Measurements from ENCODE around the gene BDH1.

Gene BDH1

DNA sequence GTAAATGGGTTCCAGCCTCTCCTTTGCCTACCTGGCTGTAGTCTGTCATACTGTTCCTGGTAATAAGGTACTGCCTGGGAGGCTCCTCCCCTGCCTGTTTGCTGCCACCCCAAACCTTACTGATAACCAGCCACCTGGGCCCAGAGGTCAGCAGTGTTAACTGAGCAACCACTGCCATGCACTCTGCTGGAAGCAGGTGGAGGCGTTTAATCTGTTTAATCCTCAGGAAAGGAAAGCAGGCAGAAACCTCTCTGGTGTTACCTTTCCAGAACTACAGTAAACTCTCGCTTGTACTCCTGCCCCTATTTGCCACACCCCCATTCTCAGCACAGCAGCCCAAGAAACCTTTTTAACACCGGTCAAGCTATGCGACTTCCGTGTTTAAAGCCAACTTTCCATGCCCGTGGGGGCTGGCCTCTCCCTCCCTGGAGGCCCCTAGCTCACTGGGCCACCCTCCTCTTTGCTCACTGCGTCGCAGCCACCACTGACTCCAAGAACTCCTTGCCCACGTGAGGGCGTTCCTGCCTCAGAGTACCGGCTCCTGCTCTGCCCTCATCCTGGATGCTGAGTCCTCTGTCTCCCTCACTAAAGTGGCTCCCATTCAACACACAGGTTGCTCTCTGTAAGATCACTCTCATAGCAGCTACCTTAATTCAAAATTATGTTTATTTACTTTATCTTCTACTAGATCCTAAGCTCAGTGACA, 8.3 kb downstream of the BDH1 start:
- DNase-seq (ENCODE audit: low spot score) = no peak

GRCh38 chr3:197546307-197547085, 9.3 kb downstream of the BDH1 start:
- DNase-seq (ENCODE audit: low spot score) = no peak

DNA sequence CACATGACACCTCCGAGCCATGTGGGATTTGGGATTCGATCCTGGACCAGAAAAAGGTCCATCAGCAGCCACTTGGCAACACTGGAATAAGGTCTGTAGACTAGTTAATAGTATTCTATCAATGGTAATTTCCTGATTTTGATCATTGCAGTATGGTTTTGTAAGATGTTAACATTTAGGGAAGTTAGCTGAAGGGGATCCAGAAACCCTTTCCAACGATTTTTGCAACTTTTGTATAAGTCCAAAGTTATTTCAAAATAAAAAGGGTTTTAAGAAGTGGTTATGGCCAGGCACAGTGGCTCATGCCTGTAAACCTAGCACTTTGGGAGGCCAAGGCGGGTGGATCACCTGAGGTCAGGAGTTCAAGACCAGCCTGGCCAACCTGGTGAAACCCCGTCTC, 10.2 kb downstream of the BDH1 start:
- no peak for DNase-seq (ENCODE audit: low spot score)

GRCh38 chr3:197545101-197545500, 10.7 kb downstream of the BDH1 start:
- DNase-seq (ENCODE audit: low spot score) = no peak

GRCh38 chr3:197542741-197543454, 12.9 kb downstream of the BDH1 start:
- DNase-seq (ENCODE audit: low spot score) = no peak

GRCh38 chr3:197541756-197542539, 13.8 kb downstream of the BDH1 start:
- DNase-seq (ENCODE audit: low spot score) = no peak

DNA sequence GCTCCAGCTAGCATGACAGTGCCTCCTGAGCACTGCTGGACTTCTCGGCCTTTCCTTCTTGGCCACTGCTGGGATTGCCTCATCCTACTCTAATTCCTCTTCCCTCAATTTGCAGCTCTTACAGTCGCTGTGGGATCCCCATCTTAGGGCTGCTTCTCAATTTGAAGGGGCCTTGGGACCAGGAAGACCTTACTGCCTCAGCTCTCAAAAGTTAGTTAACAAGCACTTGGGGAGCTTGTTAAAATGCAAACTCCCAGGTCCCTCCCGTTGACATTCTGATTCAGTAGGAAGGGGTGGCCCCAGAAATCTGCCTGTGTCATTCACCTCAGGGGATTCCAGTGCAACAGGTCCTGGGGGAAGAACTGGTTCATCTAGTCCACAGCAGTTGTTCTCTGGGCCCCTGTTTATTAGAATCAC, 14.8 kb downstream of the BDH1 start:
- DNase-seq (ENCODE audit: low spot score) = no peak

DNA sequence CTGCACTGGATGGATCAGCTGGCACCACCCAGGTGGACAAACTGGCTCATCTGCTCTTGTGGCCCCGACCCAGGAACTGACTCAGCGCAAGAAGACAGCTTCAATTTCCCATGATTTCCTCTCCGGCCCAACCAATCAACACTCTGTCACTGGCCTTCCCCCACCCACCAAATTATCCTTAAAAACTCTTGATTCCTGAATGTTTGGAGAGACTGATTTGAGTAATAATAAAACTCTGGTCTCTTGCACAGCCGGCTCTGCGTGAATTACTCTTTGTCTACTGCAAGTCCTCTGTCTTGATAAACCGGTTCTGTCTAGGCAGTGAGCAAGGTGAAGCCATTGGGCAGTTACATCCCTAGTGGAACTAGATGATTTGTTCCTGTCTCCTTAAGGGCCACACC, 16.1 kb downstream of the BDH1 start:
- DNase-seq (ENCODE audit: low spot score) = no peak

DNA sequence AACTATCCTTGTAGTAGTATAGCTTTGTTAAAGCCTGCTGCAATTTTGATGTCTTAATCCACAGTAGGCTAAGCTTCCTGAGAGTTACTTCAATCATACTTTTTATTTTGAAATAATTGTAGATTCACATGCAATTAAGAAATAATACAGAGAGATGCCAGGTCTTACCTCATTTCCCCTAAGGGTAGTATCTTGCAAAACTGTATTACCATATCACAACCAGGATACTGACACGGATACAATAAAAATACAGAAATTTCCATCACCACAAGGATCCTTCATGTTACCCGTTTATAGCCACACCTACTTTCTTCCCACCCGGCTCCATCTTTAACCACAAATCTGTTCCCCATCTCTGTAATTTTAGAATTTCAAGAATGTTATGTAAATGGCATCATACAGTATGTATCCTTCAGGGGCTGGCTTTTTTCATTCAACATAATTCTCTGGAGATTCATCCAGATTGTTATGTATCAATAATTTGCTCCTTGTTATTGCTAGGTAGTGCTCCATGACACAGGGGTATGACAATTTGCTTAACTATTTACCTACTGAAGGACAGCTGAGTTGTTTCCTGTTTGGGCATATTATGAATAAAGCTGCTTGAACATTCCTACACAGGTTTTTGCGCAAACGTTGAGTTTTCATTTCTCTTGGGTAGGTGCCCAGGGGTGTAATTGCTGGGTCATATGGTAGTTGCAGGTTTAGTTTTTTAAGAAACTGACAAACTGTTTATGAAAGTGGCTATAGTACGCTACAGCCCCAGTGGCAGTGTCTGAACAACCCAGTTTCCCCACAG, 21.6 kb downstream of the BDH1 start:
- DNase-seq (ENCODE audit: low spot score) = no peak

DNA sequence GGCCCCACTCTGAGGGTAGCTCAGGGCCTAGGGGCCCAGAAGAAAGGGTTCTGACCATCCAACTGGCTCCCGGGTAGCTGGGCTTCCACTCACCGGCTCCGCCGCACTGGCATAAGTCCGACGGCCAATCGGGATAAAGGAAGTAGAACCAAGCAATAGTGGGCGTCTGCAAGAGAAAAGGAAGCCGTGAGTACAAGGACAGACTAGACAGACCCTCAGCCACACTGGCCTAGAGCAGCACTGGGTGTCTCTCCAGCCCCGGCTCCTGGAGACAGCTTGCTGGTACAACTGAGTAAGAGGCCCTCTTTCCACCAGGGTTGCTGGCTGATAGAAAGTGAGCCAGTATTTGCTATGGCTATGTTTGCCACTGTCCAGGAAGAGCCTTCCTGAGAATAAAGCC, 22.4 kb downstream of the BDH1 start:
- DNase-seq (ENCODE audit: low spot score) = no peak

GRCh38 chr3:197532388-197532787, 23.4 kb downstream of the BDH1 start:
- DNase-seq (ENCODE audit: low spot score) = no peak

- DNase-seq (ENCODE audit: low spot score) = no peak
Observed at GRCh38 chr3:197528190-197528589, 27.6 kb downstream of the BDH1 start.

GRCh38 chr3:197527569-197527968, 28.2 kb downstream of the BDH1 start:
- DNase-seq (ENCODE audit: low spot score) = no peak

- no peak for DNase-seq (ENCODE audit: low spot score)
Observed at GRCh38 chr3:197525706-197526105, 30.1 kb downstream of the BDH1 start.

DNA sequence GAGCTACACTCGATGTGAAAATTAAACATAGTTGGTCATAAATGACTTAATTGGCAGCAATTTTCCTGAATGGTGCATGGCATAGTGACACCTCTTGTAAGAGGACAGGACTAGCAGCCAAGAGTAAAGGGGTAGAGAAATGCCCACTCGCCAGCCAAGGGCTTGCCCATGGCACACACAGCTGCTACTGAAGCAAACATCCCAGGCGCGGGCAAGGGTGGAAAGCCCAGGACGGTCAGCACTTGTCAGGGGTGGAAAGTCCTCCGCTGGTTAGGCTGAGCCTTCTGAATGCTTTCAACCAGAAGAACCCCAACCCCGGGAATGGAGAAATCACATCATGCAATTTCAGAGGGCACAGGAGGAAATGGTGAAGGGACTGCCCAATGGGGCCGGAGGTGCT, 31.6 kb downstream of the BDH1 start:
- DNase-seq (ENCODE audit: low spot score) = no peak

DNA sequence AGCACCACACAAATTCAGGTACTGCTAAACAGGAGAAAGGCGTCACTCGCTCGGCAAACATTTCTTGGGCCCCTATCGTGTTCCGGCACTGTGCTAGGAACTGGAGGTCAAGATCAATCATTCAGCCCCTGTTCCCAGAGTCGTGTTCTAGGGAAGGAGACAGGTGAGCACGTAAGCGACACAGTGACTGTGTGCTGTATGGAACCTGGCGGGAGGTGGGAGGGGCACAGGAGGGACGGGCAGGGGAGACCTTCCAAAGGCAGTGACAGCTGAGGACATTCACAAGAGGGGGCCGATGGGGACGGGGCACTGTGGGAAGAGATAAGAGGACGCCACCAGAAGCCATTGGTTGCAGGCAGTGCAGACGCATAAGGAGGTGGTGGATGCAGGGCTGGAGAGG, 32.2 kb downstream of the BDH1 start:
- no peak for DNase-seq (ENCODE audit: low spot score)

DNA sequence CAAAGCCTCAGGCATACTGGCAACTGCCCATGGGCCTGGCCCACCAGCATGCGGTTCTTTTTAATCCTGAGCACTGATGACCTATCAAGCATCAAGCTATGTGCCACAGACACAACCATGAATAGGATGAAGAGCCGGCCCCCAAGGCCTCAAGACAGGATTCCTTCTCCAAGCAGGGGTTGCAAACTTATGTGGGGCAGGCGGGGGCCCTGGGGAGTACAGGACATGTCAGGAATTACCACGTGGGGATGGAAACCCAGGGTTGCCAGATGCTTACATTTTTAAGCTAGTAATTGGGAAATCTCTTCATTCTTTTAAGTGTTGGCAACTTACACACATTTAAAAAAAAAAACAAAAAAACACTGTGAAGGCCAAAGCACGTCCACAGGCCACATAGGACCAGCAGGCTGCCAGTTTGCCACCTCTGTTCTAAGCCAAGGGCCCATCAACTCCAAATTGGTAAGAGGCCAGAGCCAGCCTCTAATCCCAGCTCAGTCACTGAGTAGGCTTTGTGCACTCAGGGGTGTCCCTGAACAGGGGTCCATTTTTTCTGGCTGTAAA, 32.8 kb downstream of the BDH1 start:
- no peak for DNase-seq (ENCODE audit: low spot score)

DNA sequence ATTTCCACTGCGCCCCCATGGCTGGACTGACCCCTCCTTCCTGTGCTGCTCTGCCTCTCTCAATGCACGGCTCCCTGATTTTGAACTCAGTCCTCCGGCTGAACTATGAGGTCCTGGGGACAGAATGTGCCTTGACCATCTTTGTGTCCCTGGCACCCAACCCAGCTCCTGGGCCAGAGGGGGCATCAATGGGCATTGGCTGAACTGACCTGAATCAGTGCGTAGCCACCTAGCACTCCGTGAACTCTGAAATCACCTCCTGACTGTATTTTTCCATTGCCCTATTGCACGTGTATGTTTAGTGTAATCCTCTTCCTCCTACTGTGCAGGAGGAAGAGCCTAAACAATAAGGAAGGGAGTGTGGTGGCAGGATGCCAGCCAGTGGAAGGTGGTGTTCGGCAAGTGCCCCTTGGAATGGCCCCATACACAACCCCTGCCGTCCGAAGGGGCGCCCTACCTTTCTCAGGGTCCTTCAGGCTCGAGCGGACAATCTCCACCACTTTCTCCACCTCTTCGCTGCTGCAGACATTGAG, 33.5 kb downstream of the BDH1 start:
- DNase-seq (ENCODE audit: low spot score) = no peak

DNA sequence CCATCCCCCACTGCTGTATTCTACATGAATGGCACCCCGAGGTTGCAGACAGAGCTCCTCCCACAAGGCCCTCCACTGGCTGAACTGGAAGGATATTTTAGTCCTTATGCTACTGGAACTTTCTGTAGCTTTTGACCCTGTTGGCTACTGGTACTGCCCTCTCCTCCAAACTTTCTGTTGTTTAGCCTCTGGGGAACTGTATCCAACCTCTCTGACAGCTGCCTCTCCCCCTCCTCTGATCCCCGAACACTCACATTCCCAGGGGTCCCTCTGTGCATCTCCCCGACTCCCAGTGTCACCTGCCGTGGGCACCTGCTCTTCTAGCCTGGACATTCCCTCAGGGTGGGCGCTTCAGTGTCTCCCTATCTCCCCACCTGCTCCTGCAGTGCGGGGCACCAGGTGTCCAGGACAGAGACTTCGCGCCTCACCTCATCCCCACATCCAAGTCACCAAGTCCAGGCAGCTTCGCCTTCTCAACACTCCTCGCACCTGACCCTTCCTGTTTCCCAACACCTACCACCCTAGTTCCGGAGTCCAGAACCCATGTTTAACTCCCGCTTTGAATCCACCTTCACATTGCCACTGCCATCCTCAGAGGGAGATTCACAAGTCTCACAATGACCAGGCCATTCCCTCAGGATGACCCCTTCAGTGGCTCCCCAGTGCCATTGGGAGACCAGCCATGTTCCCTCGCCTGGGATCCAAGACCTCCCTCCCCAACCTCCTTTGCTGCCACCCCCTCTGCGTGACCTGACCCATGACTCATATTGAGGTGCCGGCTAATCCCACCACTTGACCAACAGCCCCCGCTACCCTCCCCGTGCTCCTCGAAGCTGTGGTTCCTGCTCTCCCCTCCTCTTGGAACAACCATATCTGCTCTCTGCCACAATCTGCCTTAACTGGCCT, 34.2 kb downstream of the BDH1 start:
- no peak for DNase-seq (ENCODE audit: low spot score)
